Thymus (tissue), 11 donors: ENCODE results near the gene KCNF1. TPM values are rescaled to one million over a fixed set of nuclear protein-coding genes. Genes with fewer than 3 reads are reported as not detected.

Experiments
- DNase-seq, 9 donors: peaks; one replicate each; pipeline ENCODE4 v3.0.0-alpha.2; 2013; ENCODE audit warnings: low spot score in 9 of 9, low read depth in 6 of 9, missing footprints in 1 of 9
- H3K27ac ChIP-seq, 2 donors: one replicate each; pipeline ENCODE4 v1.5.1; 2013; ENCODE audit warnings: control low read depth in 1 of 2, low read depth in 1 of 2, low read length in 1 of 2, mild to moderate bottlenecking in 1 of 2, moderate library complexity in 1 of 2
- H3K27me3 ChIP-seq, 2 donors: one replicate each; pipeline ENCODE4 v1.5.1; 2013; ENCODE audit warnings: low read length in 1 of 2; ENCODE audit not compliant: control insufficient read depth in 2 of 2, insufficient read depth in 1 of 2
- H3K36me3 ChIP-seq, 2 donors: one replicate each; pipeline ENCODE4 v1.5.1; 2013; ENCODE audit warnings: low read length in 1 of 2, mild to moderate bottlenecking in 1 of 2, moderate library complexity in 1 of 2; ENCODE audit not compliant: control insufficient read depth in 2 of 2, insufficient read depth in 2 of 2
- H3K4me1 ChIP-seq, 2 donors: one replicate each; pipeline ENCODE4 v1.5.1; 2013; ENCODE audit warnings: low read length in 2 of 2; ENCODE audit not compliant: control insufficient read depth in 2 of 2, insufficient read depth in 2 of 2
- H3K4me3 ChIP-seq, 2 donors: one replicate each; pipeline ENCODE4 v1.5.1; 2013; ENCODE audit warnings: low read length in 2 of 2, control low read depth in 1 of 2, mild to moderate bottlenecking in 1 of 2
- H3K9me3 ChIP-seq, 2 donors: one replicate each; pipeline ENCODE4 v1.5.1; 2013; ENCODE audit warnings: low read length in 1 of 2, mild to moderate bottlenecking in 1 of 2; ENCODE audit not compliant: control insufficient read depth in 2 of 2, insufficient read depth in 1 of 2
- WGBS: extraction: QIAGEN DNeasy Blood & Tissue Kit; methylation state at CpG from one replicate; pipeline ENCODE4 v1.1.7; 2013; 5-methylcytosine and 5-hydroxymethylcytosine counted together
- polyA plus RNA-seq: library from polyadenylated mRNA; stranded (reverse); fragments of 200-250 nt; gene quantifications from one replicate; pipeline ENCODE4 v1.2.3, GENCODE V29; 2013
- total RNA-seq: library from RNA; stranded (reverse); fragments of 120-200 nt; gene quantifications from one replicate; pipeline ENCODE4 v1.2.4, GENCODE V29; 2013
- donor health status: healthy.

Gene KCNF1
- total and polyA plus RNA-seq, 2 donors = 0.52 to 0.57 TPM

DNA sequence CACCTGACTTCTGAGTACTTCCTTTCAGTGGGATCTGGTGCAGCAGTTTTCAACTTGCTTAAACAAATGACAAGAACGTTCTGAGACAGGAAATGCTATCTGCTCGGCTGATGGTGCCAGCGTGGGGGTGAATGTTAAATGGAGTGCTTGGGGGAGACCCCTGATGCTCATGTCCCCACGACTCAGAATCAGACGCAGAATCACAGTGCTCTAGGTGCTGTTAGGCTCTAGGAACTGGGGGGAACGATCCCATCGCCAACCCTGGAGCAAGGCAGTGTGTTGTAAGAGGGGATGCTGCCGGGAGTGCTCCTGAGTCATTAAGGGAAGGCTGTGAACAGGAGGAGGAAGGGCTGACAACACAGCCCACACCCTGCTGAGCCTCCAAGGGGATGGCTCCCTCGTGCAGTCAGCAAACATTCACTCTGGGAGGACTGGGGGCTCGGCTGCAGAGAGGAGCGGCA is 34.1 kb upstream of the KCNF1 start:
- Histone ChIP-seq H3K27ac (no peak overlapping the region), H3K27me3 (no peaks in the 10 kb centered on the region), H3K4me3 (no peak overlapping the region), H3K36me3 (no peaks in the 10 kb centered on the region), H3K9me3 (no peaks in the 10 kb centered on the region), H3K4me1 (peaks cover 0 to 6% of the 10 kb centered on the region in 2 donors)
- DNase-seq = no peak
- WGBS = 58% methylated on average over 11 of the region's 11 CpGs

DNA sequence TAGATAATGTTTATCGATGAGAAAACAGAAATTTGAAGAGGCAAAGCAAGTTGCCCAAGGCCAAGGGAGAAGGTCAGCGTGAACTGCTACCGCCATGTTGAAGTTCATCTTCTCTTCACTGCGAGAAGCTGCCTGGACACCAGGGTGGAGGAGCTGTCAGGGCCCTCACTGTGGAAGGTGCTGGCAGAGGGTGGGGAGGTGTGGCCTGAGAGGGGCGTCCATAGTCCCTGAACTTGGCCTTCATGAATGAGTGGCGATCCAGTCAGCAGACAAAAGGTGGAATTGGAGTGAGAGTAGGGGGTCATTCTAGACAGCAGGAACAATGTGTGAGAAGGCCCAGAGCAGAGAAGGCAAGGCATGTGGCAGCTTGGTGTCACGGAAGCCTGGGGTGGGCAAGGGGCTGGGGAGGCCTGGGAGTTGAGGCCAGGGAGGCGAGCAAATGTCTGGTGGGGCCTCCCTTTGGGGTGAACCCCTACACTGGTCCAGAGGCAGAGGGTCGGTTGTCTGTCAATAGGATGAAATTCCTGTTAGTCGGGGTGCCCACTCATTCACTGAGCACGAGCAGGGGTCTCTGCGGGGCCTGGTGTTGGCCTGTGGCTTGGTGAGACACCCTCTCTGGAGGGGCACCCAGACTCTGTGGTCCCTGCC is 33.3 kb upstream of the KCNF1 start:
- Histone ChIP-seq H3K4me3 (no peak overlapping the region), H3K27ac (no peak overlapping the region), H3K27me3 (no peaks in the 10 kb centered on the region), H3K4me1 (peaks cover 0 to 6% of the 10 kb centered on the region in 2 donors), H3K36me3 (no peaks in the 10 kb centered on the region), H3K9me3 (no peaks in the 10 kb centered on the region)
- WGBS = 97% methylated on average over 12 of the region's 12 CpGs
- no peak for DNase-seq

DNA sequence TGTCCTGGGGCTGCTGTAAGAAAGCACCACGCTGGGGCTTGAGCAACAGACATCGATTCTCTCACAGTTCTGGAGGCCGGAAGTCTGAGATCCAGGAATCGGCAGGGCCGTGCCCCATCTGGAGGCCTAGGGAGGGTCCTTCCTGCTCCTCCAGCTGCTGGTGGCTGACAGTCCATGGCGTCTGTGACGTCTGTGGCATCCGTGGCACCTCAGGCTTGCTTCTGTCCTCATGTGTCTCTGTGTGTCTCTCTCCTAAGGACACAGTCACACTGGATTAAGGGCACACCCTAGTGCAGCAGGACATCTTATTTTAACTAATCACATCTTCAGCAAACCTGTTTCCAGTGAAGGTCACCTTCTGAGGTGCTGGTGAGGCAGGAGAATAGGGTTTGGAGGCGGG is 32.6 kb upstream of the KCNF1 start:
- Histone ChIP-seq H3K27ac (no peak overlapping the region), H3K4me1 (peaks cover 0 to 10% of the 10 kb centered on the region in 2 donors), H3K4me3 (no peak overlapping the region), H3K9me3 (no peaks in the 10 kb centered on the region), H3K36me3 (no peaks in the 10 kb centered on the region), H3K27me3 (no peaks in the 10 kb centered on the region)
- WGBS = 95% methylated on average over 9 of the region's 9 CpGs
- no peak for DNase-seq

DNA sequence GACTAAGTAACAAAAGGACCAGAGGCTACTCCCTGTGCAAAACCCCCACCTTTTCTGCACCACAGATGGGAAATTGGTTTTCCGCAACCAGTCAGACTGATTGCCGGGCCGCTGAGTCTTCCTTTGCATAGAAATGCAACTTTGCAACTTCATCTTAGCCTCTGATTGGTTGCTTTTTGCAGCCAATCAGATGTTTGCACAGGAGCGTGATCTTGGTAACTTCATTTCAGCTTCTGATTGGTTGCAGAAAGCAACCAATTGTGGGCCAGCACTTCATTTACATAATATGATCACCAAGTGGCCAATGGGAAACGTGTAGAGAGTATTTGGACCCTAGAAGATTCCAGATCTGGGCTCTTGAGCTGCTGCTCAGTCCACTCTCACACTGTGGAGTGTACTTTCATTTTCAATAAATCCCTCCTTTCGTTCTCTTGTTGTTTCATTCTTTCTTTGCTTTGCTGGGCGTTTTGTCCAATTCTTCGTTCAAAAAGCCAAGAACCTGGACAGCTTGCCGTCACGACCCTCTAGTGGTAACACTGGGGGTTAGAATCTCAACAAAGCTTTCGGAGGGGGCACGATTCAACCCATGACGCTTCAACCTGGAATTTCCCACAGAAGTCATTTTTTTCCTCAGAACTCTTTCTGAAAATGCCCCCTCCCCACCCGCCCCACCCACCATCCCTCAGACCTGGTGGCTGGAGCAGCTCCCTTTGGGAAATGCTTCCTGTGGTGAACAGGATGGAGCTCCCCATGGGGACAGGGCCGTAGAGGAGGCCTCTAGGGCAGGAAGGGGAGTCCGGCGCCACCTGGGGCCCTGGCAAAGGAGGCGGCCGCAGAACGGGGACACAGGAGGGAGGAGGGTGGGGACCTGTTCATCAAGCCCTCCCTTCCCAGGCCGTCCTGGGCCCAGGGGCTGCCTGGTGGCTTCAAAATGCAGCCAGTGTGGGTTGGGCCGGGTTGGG is 31.8 kb upstream of the KCNF1 start:
- no peaks in the 10 kb centered on the region for H3K9me3 ChIP-seq
- no peaks in the 10 kb centered on the region for H3K36me3 ChIP-seq
- no peak overlapping the region for H3K27ac ChIP-seq
- H3K27me3 ChIP-seq = no peaks in the 10 kb centered on the region
- no peak for DNase-seq
- H3K4me1 ChIP-seq = peaks cover 0 to 16% of the 10 kb centered on the region in 2 donors
- H3K4me3 ChIP-seq = no peak overlapping the region
- 97% methylated on average over 22 of the region's 22 CpGs for WGBS

DNA sequence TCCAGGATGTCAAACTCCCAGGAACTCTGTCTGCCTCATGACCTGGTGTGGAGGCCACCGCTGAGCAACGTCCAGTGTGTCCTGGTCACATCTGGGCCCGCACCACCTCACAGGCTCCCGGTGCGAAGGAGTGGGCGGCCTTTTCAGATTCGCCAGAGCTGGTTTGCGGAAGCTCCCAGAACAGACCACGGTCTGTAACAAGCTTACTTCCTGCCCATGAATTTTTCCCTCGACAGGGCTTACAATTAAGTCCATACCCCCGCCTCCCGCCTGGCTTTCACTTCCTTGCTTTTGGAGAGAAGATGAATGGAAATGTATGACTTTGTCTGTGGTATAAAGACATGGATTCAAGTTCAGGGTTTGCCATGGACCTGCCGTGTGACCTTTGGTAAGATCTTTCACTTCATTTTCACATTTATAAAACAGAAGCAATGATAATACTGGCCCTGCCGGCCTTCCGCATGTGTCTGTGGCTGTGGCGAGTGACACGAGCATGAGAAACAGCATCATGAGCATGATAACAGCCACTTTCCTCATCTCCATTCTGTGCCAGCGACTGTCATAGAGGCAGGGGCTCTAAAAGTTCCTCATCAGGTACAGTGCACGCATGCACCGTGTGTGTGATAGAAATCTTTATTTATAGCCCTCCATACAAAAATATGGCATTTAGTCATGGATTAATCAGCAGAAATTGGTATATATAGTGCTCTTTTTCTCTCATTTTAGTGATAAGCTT is 31.0 kb upstream of the KCNF1 start:
- WGBS = 90% methylated on average over 20 of the region's 20 CpGs
- no peaks in the 10 kb centered on the region for H3K9me3 ChIP-seq
- peak in 1 of 9 donors; percentile 35 for DNase-seq
- H3K27ac ChIP-seq = no peak overlapping the region
- no peaks in the 10 kb centered on the region for H3K36me3 ChIP-seq
- H3K27me3 ChIP-seq = no peaks in the 10 kb centered on the region
- H3K4me1 ChIP-seq = peaks cover 0 to 16% of the 10 kb centered on the region in 2 donors
- no peak overlapping the region for H3K4me3 ChIP-seq

DNA sequence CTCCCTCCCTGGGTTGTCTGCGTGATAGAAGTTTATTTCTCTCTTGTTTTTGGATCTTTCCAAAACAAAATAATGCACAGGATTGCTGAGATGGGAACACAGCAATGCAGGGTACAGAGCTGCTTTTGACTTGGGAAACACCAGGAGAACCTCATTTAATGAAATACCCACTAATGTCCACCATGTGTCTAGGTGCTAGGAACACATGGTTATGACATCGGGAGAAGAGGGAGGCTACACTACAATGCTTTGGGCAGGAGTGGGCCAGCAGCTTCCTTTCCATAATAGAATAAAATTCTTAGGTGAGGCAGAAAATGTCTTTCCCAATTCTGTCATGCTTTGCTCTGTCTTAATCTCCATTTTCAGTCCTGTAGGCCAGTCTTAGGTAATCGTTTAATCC is 29.2 kb upstream of the KCNF1 start:
- H3K27ac ChIP-seq = no peak overlapping the region
- H3K36me3 ChIP-seq = no peaks in the 10 kb centered on the region
- H3K4me1 ChIP-seq = peaks cover 0 to 14% of the 10 kb centered on the region in 2 donors
- DNase-seq = no peak
- no peaks in the 10 kb centered on the region for H3K9me3 ChIP-seq
- no peaks in the 10 kb centered on the region for H3K27me3 ChIP-seq
- WGBS = 97% methylated on average over 3 of the region's 3 CpGs
- H3K4me3 ChIP-seq = no peak overlapping the region

DNA sequence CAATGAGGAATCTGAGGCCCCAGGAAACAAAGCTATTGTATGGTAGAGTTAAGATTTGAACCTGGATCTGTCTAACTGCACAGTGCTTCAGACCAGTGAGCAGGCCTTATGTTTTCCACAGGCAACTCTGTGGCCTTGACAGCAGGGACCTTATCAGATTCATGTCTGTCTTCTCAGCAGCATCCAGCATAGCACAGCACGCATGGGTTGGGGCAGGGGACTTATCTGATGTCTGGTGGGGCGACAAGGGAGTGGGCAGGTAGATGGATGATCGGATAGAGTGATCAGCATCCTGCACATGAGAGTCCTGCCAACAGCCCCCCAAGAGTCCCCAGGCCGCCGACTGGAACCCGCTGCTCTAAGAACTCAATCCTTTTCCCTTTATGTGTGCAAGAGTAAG is 28.7 kb upstream of the KCNF1 start:
- no peaks in the 10 kb centered on the region for H3K36me3 ChIP-seq
- H3K4me3 ChIP-seq = no peak overlapping the region
- no peaks in the 10 kb centered on the region for H3K27me3 ChIP-seq
- H3K27ac ChIP-seq = no peak overlapping the region
- DNase-seq = no peak
- H3K9me3 ChIP-seq = no peaks in the 10 kb centered on the region
- WGBS = 92% methylated on average over 6 of the region's 6 CpGs
- peaks cover 0 to 10% of the 10 kb centered on the region in 2 donors for H3K4me1 ChIP-seq

DNA sequence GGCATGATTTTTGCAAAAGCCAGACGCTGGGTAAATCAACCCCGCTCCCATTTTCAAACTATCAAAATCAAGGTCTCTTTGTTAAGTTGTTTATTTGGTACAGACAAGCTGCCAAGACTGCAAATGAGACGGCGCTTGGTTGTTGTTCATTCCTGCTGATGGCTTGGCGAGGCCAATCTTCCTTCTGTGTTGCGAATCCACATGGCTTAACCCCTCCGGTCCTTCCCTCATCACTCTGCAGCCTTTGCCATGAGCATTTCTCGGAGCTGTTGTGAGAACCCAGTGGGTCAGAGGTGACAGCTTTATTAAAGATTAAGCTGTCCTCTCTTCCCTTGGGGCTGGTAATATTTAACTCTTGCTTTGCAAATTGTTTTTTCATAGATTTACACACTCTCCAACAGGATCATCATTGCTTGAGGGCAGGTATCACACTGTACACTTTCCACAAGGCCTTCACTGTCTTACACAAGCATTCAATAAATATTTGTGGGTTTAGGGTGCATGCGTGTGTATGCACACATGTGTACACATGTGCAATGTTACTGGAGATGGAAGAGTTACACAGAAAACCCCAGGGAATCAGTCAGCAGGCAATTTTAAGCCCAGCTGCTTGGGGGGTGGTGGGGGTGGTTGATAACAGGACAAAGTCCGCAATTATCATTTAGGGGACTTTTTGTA is 27.8 kb upstream of the KCNF1 start:
- no peaks in the 10 kb centered on the region for H3K27me3 ChIP-seq
- H3K36me3 ChIP-seq = no peaks in the 10 kb centered on the region
- no peak overlapping the region for H3K4me3 ChIP-seq
- H3K4me1 ChIP-seq = peaks cover 0 to 10% of the 10 kb centered on the region in 2 donors
- H3K27ac ChIP-seq = no peak overlapping the region
- WGBS = 91% methylated on average over 10 of the region's 10 CpGs
- no peaks in the 10 kb centered on the region for H3K9me3 ChIP-seq
- no peak for DNase-seq
